ENCODE measurements around the gene SPATS1.
A peak's percentile ranks its signal among the peaks of the same experiment; 100 is the strongest.
"Not testable (repeated sequence)": the region's sequence is repeated elsewhere in the genome, so short reads cannot be mapped to it uniquely, and the experiment has no call there.

The SPATS1 gene

GRCh38 chr6:44311304-44311703 lies 31.1 kb upstream of the SPATS1 start:
- no peak for DNase-seq (ENCODE audit: low spot score)

GRCh38 chr6:44311767-44312166 lies 30.7 kb upstream of the SPATS1 start:
- DNase-seq (ENCODE audit: low spot score): no peak

GRCh38 chr6:44312901-44313788 lies 29.3 kb upstream of the SPATS1 start, which contains the start of gene AARS2:
AARS2 (minus strand) TSS chr6:44313347; CDS start chr6:44313323, 24 bp downstream.
- DNase-seq (ENCODE audit: low spot score): peak; percentile 95

GRCh38 chr6:44314657-44315056 lies 27.8 kb upstream of the SPATS1 start:
- DNase-seq (ENCODE audit: low spot score): not testable (repeated sequence)

GRCh38 chr6:44315516-44315915 lies 26.9 kb upstream of the SPATS1 start:
- no peak for DNase-seq (ENCODE audit: low spot score)

- no peak for DNase-seq (ENCODE audit: low spot score)
Measured at GRCh38 chr6:44315951-44316350, 26.5 kb upstream of the SPATS1 start.

- no peak for DNase-seq (ENCODE audit: low spot score)
Measured at GRCh38 chr6:44316481-44316880, 26.0 kb upstream of the SPATS1 start.

- not testable (repeated sequence) for DNase-seq (ENCODE audit: low spot score)
Measured at GRCh38 chr6:44317136-44317631, 25.3 kb upstream of the SPATS1 start.

- no peak for DNase-seq (ENCODE audit: low spot score)
Measured at GRCh38 chr6:44321210-44321609, 21.2 kb upstream of the SPATS1 start.

GRCh38 chr6:44327096-44327495 lies 15.4 kb upstream of the SPATS1 start:
- no peak for DNase-seq (ENCODE audit: low spot score)

GRCh38 chr6:44327760-44328159 lies 14.7 kb upstream of the SPATS1 start:
- DNase-seq (ENCODE audit: low spot score): no peak

GRCh38 chr6:44328203-44328602 lies 14.2 kb upstream of the SPATS1 start:
- not testable (repeated sequence) for DNase-seq (ENCODE audit: low spot score)

- no peak for DNase-seq (ENCODE audit: low spot score)
Measured at GRCh38 chr6:44329858-44330257, 12.6 kb upstream of the SPATS1 start.

GRCh38 chr6:44332585-44332984 lies 9.9 kb upstream of the SPATS1 start:
- no peak for DNase-seq (ENCODE audit: low spot score)

GRCh38 chr6:44333273-44333919 lies 9.1 kb upstream of the SPATS1 start:
- no peak for DNase-seq (ENCODE audit: low spot score)

- DNase-seq (ENCODE audit: low spot score): no peak
Measured at GRCh38 chr6:44333942-44334341, 8.5 kb upstream of the SPATS1 start.

- no peak for DNase-seq (ENCODE audit: low spot score)
Measured at GRCh38 chr6:44335631-44336030, 6.8 kb upstream of the SPATS1 start.

- DNase-seq (ENCODE audit: low spot score): peak; percentile 81
Measured at GRCh38 chr6:44338228-44339122, 4.0 kb upstream of the SPATS1 start.

- DNase-seq (ENCODE audit: low spot score): no peak
Measured at GRCh38 chr6:44339301-44339700, 3.1 kb upstream of the SPATS1 start.

GRCh38 chr6:44339763-44340625 lies 2.5 kb upstream of the SPATS1 start:
- no peak for DNase-seq (ENCODE audit: low spot score)

Data from GM03348 (cell line).